GM12873 (cell line): ENCODE measurements around the gene RAF1.

ENCODE experiments used
- CTCF ChIP-seq: IDR thresholded peaks from 2 replicates; pipeline ENCODE4 v1.5.1; 2012; ENCODE audit warnings: low read depth, mild to moderate bottlenecking, moderate library complexity, low read length, control low read depth; ENCODE audit not compliant: insufficient read depth; ENCODE audit errors: missing control alignments

Gene RAF1

GRCh38 chr3:12556690-12557472 is 107.0 kb downstream of the RAF1 start, which contains the start of gene MKRN2:
Gene MKRN2 (plus strand): TSS chr3:12557087. CDS start chr3:12557151, 64 bp downstream.
- TF ChIP-seq CTCF = no peak

GRCh38 chr3:12556314-12556689 is 107.6 kb downstream of the RAF1 start:
- no peak for TF ChIP-seq CTCF

GRCh38 chr3:12553921-12554391 is 110.0 kb downstream of the RAF1 start:
- no peak for TF ChIP-seq CTCF

DNA sequence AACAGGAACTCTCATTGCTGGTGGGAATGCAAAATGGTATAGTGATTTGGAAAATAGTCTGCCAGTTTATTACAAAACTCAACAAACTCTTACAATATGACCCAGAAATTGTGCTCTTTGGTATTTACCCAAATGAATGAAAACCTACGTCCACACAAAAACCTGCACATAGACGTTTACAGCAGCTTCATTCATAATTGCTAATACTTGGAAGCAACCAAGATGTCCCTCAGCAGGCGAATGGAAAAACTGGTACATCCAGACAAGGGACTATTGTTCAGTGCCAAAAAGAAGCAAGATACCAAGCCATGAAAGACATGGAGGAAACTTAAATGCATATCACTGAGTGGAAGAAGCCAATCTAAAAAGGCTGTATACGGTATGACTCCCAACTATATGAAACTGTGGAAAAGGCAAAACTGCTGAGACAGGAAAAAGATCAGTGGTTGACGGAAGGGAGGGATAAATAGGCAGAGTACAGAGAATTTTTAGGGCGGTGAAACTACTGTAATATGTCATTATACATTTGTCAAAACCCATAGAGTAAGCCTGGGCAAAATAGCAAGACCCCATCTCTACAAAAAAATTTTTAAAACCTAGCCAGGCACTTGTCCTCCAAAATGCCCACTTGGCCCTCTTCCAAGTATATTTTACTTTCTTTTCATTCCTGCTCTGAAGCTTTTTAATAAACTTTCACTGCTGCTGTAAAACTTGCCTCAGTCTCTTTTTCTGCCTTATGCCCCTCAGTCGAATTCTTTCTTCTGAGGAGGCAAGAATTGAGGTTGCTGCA is 113.8 kb downstream of the RAF1 start:
- TF ChIP-seq CTCF = no peak

DNA sequence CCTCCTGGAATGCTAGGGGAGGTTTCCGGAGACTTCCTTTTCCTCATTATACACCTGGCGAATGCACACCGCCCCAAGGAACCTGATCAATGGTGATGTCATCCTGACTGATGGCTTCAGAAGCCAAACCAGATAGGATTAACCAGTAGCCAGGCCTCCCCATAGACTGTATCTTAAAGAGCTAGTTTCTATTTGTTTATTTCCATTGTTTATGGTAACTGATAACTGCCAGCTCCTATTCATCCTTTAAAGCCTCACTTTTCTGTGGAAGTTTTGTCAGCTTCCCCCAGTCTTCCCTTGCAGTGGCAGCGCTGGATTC is 118.5 kb downstream of the RAF1 start, which contains the start of gene MKRN2OS:
Gene MKRN2OS, minus strand, starts transcription at position 27 of the 319 bp plus-strand sequence. CDS start 35 bp downstream, outside the sequence.
- no peak for TF ChIP-seq CTCF

- no peak for TF ChIP-seq CTCF
Measured at GRCh38 chr3:12544652-12545472, 119.1 kb downstream of the RAF1 start.
